Measurements from ENCODE around the gene RPS27.

- TF ChIP-seq, protein P1, sequence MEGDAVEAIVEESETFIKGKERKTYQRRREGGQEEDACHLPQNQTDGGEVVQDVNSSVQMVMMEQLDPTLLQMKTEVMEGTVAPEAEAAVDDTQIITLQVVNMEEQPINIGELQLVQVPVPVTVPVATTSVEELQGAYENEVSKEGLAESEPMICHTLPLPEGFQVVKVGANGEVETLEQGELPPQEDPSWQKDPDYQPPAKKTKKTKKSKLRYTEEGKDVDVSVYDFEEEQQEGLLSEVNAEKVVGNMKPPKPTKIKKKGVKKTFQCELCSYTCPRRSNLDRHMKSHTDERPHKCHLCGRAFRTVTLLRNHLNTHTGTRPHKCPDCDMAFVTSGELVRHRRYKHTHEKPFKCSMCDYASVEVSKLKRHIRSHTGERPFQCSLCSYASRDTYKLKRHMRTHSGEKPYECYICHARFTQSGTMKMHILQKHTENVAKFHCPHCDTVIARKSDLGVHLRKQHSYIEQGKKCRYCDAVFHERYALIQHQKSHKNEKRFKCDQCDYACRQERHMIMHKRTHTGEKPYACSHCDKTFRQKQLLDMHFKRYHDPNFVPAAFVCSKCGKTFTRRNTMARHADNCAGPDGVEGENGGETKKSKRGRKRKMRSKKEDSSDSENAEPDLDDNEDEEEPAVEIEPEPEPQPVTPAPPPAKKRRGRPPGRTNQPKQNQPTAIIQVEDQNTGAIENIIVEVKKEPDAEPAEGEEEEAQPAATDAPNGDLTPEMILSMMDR (IDR thresholded peaks at IDR 0.05) = no peak
- peak in 2 of 4 donors; percentile 31 to 48 for TF ChIP-seq POLR2A (IDR thresholded peaks at IDR 0.05)
Measured at GRCh38 chr1:153945795-153946621, 44.6 kb upstream of the RPS27 start.

Measured in esophagus squamous epithelium (tissue), 4 donors.